Esophagus mucosa (tissue), 1 donor: Measurements from ENCODE around the gene WNK3. TPM values are rescaled to one million over a fixed set of nuclear protein-coding genes. Genes with fewer than 3 reads are reported as not detected.

ENCODE experiments used
- ATAC-seq: fragments of 200-7000 bp; cut with Tn5 transposase; one replicate; pipeline ENCODE4 v1.9.1; 2020
- total RNA-seq: library from RNA; stranded (reverse); gene quantifications from one replicate; pipeline ENCODE4 v1.2.4, GENCODE V29; 2023
- donor health status: DM: yes; HTN: yes; CAD: no.

The WNK3 gene
- total RNA-seq, 1 donor from 2014 or later: 0.40 TPM

DNA sequence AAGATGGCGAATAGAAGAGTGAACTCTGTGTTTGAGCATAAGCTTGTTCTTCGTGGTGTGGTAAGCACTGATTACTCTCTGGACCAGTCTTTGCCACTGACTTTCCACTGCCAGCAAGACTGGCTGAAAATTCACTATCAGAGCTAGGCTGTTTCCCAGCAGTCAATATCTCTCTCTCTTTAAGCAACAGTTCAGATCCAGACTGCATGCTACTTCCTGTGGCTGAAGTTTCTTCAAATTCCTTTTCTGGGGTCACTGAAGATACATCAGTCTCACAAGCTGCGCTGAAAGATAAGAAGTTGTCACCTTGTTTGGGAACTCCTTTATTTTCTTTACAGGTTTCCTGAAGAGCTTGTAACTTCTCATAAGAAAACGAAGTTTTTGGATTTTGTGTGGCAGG is 120.8 kb downstream of the WNK3 start:
- ATAC-seq: no peak

DNA sequence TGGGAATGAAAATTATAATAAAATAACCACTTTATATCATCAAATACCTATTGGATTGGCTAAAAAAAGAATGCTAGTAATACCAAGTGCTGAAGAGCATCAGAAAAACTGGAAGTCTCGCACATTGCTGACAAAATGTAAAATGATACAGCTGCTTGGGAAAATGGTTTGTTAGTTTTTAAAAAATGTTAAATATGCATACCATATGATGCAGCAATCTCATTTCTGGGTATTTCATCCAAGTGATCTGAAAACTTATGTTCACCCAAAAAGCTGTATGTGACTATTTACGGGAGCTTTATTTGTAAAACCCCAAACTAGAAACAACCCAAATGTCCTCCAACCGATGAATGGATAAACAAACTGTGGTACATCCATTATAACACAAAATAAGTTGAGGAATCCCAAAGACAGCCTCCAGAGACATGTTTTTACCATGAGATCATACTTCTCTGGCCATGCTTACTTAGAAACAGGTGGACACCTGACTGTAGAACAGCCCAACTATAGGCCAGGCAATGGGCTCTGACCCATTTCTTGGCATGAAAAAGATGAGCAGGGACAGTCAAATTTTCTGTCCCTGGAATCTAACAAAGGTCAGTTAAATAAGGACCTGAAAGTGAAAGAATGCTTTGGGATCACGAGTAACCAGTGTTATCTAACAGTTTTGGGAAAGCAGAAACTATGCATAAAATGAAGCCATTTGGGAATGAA is 127.3 kb downstream of the WNK3 start:
- no peak for ATAC-seq

DNA sequence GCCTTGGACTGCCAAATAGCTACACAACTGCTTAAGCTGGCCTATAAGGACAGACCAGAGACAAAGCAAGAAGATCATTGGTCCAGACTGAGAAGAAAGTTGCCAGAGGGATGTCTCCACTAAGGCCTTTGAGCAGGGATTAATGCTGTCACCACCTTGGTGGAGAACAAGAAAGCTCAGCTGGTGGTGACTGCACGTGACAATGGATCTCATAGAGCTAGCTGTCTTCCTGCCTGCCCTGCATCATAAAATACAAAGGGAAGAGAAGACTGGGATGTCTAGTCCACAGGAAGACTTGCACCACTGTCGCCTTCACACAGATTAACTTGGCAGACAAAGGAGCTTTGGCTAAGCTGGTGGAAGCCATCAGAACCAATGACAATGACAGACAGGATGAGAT is 134.3 kb downstream of the WNK3 start:
- ATAC-seq: no peak

DNA sequence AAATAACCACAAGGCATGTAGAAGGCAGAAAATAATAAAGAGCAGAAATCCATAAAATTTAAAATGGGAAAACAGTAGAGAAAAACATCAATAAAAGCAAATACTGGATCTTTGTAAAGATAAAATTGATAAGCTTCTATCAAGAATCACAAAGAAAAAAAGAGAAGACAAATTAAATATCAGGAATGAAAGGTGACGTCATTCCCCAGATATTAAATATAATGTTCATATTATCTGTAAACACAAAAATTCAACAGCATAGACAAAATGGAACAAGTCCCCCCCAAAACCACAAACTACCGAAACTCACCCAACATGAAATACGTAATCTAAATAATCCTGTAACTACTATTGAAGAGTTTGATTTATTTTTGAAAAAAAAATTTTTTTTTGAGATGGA is 144.2 kb downstream of the WNK3 start:
- no peak for ATAC-seq

DNA sequence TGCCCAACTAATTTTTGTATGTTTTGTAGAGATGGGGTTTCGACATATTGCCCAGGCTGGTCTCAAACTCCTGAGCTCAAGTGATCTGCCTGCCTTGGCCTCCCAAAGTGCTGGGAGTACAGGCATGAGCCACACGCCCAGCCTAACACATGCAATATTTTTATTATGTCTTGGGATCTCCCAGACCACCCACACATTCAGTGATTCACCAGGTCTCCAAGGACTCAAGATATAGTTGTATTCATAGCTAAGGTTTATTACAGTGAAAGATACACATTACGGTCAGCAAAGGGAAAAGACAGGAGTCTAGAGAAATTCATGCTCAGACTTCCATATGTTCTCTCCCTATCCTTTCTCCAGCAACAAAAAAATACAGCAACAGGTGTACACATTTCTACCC is 149.3 kb downstream of the WNK3 start:
- no peak for ATAC-seq

DNA sequence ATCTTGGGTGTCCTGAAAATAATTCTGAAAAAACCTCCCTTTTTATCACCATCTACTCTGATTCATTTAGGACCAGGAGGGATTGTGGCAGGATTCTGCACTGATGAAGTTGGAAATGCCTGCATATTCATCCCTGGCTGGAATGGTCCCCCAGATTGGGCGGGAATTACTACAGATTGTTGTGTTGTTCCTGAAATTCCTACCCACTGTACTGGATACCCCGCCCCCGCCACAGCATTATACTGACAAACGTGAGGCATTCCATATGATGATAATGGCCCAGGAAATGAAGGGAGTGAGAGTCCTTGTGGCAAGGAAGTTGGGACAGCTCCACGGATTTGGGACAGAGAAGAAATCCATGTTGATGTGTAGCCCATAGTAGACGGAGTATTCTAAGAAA is 159.6 kb downstream of the WNK3 start:
- ATAC-seq: no peak

DNA sequence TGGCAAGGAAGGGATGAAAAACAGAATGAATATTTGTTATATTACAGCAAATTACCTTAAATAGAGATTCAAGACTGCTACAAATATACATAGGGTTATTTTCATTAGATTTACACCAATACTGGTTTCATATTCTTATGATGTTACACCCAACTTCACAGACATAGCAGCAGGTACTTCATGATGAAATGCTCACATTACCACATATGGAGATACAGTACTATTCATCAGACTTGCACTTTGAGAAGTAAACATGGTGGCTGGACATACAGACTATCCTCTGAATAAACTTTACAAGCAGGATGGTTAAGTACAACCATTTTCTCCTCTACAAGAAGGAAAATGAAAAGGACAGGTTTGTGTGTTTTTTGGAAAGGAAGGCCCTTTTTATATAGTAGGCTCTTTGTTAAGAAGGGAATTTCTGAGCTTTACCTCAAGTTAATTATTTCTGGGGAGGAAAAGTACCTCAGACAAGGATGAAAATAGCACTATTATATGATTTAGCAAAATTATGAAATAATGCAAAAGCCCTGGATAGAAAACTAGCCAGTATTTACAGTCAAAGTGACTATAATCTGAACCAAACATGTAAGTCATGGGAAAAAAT is 162.8 kb downstream of the WNK3 start:
- no peak for ATAC-seq

DNA sequence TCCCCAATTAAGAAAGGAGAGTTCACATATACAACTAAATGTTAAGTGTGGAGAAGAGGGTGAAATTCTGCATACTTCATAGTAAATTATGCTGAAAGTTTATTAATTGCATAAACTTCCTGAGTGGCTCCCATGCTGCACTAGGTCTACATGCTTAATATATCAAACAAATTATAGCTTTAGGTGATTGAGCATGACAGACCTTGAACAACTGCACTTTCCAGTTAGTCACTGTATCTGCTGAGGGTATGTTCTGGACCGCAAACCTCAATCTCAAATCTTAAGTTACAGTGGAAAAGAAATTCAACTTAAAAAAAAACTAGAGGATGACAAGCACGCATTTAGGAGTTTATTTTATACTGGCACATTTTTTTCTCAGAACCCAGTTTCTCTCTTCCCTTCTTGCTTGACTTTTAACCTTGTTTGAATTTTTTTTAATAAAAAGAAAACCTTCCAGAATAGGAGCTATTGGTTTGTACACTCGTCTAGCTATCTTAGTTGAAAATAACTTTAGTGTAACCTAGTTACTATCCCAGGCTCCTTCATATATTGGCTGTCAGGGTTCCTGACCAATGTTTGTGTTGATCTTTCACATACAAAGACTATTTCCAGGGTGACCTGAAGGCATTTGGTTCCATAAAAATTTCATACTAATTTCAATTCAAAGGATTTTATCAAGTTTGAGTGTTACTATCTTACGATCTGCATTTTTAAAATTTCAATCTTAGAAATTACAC is 164.6 kb downstream of the WNK3 start:
- ATAC-seq: peak; percentile 55

DNA sequence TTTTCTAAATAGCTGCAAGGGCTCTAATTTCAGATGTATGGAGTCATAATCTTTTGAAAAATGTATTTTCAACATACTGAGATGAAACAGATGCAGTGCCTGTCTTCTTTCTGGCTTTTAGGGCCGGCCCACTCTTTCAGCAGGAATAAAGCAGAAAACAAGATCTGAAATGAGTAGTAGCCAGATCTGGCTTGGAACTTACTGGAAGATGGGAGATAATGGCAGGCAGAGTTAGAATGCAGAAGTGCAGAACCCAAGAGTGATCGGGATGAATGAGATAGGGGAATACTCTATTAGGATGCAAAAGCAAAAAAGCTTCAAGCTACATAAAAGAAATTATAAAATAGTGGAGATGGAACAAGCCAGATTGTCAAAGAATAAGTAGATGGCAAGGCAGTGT is 173.4 kb downstream of the WNK3 start:
- no peak for ATAC-seq

DNA sequence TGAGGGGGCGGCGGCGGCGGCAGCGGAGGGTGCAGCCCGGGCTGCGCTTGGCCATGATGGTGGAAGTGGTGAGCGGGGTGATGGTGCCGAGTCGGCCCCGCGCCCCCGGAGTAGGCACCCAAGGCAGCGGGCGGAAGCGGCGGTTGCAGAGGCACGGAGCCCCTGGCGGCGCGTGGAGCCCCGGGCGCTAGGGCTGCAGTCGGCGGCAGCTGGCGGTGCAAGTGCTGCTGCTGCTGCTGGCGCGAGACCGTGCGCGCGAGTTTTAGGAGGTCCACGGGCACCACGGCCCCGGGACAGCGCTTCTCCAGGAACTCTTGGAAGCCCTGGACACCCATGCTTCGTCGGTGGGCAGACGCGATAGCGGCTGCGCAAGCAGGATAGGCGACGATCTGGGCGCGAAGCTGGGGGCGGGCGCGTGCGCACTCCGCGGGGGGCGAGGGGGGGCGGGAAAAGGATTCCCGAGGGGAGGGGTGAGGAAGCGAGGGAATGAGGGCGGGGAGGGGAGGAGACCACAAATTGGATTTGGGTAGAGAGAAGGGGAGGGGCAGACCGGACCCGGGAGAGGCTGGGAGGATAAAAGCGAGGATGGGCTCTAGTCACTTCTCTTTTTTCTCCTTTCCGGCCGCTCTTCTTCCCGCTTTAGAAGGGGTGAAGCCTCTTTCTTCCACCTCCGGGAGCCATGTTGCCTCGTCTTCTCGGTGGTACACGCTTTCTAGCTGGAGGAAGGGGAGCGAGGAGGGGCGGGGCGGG is 174.8 kb downstream of the WNK3 start, which contains the start of gene FAM120C:
FAM120C (minus strand) TSS at position 391 of the 750 bp plus-strand sequence; CDS start at position 335, 56 bp downstream.
- peak; percentile 72 for ATAC-seq

DNA sequence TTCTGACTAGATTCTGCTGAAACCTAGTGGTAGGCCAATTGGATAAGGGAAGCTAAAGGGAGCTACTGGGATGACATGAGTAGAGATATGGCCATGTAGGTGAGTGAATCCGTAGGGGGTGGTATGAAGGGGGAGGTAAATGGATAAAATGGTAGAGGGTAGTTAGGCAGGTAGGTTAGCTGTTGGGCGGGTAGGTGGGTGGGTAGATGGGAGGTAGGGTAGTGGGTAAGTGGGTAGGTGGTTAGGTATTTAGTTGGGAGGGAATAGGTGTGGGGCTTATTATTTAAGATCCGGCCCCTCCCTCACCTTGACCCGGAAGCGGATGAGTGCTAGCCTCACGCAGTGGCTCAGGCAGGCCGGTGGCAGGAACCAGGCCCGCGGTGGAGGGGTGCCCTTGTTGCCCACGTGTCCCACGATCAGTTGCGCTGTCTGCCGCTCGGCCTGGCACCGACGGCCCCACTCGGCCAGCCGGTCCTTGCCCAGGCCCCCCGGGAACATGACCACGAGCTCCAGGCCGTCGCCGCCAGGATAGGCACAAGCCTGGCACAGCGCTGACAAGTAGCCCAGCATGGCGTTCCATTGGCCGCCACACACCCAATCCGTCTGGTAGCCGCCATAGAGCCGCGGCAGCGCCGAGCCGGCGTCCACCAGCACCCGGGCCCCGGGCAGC is 175.5 kb downstream of the WNK3 start:
- peak; percentile 71 for ATAC-seq

DNA sequence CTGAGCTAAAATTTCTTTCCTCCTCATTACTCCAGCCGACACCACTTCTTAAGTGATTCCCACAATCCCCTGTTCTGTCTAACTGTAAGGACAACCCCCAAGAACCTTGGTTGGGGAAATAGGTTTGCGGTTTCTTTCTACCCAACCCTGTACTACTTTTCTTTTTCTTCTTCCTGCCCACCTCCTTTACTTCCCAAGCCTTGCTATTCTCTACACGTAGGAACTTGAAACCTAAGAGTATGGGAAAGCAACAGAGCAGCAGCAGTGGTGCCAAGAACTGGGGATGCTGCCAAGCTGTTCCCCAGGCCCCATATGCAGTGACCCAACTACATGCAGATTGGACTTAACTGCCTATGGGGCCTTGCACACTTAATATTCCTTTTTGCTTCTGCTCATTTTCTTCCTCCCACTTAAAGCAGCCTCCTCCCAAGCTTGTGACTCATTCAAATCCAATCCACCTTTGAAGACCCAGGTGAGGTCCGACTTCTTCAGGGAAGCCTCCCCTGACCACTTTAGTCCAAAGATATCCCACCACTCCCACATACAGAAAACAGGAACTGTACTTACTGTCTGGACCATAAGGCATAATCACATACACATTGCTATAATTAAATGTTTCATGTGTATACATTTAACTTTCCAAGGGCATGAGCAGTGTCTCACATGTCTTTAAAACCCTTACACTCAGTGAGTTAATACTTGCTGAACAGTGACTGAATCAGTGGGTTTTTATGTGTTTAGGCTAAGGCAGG is 176.5 kb downstream of the WNK3 start:
- no peak for ATAC-seq

DNA sequence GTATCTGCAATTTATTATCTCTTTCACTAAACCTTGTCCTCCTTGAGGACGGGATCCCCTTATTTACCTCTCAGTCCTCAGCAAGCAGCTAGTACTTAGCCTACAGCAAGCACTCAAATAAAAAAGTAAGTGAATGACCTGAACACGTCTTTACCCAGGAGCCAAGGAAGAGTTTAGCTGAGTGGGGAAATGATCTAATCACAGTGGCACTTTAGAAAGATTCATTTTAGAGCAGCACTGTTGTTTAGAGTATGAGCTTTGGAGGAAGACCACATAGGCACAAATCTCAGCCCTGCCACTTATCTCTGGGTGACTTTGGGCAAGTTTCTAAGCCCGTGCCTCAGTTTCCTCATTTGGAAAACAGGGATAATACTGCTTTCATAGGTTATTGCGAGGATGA is 177.4 kb downstream of the WNK3 start:
- ATAC-seq: no peak

DNA sequence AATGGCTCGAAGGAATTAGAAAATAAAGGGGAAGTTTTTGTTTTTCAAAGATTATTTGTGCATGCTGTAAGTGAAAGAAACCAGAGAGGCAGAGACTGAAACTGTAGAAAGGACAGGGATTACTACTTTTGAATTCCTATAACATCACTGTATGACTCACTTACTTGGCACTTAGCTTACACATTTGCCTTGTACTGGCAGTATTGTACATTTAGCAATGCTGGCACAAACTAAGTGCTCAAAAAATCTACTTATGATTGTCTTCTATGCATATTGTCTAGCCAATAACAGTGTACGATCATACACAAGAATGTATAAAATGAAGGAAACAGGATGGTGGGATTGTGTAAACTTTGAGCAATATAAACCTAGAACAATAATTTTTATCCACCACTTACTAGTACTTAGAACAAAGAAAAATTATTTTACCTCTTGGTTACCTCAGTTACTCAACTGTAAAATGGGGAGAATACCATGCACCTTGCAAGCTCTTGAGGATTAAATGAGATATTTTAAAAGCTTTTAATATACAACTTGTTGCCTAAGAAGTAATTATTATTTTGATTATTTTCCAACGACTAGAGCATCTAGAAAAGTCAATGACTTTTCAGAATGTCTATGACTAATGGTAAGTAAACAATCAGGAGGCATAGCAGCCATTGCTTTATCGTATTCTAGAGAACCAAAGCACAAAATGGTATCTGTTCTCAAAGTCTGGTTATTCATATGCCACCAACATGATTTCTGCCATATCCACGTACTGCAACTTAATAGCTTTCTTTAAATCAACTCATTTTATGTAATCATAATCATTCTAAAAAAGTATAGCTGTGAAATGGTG is 179.5 kb downstream of the WNK3 start:
- peak; percentile 71 for ATAC-seq

DNA sequence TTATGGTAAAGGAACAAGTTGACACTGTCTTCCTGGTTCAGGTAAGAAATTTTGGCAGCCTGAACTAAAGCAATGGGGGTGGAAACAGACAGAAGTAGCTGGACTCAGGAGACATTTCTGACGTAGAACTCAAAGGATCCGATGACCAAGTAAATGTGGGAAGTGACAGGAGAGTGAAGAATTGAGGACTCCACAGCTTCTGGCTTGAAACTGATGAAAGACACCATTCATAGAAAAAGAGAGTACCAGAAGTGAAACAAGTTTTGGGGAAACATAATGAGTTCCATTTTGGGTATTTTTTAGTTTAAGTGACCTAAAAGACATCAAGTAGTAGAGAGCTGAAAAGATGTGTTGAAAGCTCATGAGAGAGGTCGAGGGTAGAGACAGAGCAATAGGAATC is 180.5 kb downstream of the WNK3 start:
- ATAC-seq: no peak

DNA sequence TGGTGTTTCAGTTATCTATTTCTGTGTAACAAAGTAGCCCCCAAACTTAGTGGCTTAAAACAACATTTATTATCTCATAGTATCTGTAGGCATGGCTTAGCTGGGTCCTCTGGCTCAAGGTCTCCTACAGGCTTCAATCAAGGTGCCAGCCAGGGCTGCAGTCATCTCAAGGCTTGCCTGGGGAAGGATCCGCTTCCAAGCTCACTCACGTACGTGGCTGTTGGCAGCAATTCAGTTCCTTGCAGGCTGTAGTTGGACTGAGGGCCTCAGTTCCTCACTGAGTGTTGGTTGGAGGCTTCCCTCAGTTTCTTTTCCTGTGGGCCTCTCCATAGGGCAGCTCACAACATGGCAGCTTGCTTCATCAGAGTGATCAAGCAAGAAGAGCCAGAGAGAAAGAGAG is 184.1 kb downstream of the WNK3 start:
- no peak for ATAC-seq

DNA sequence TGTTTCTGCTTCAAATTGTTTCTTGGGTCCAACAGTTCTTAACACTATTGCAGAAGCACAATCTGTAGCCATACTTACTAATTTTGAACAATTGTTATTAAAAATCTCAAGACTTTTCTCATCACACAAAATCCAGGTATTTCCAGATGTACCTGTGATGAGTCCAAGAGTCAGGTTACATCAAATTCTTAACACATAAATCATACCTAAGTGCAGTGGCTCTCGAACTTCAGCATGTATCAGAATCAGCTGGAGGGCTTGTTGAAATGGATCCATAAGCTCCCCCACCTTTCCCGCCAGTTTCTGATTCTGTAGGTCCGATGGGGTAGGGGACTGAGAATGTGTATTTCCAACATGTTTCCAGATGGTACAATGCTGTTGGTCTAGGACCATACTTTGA is 185.4 kb downstream of the WNK3 start:
- ATAC-seq: no peak

DNA sequence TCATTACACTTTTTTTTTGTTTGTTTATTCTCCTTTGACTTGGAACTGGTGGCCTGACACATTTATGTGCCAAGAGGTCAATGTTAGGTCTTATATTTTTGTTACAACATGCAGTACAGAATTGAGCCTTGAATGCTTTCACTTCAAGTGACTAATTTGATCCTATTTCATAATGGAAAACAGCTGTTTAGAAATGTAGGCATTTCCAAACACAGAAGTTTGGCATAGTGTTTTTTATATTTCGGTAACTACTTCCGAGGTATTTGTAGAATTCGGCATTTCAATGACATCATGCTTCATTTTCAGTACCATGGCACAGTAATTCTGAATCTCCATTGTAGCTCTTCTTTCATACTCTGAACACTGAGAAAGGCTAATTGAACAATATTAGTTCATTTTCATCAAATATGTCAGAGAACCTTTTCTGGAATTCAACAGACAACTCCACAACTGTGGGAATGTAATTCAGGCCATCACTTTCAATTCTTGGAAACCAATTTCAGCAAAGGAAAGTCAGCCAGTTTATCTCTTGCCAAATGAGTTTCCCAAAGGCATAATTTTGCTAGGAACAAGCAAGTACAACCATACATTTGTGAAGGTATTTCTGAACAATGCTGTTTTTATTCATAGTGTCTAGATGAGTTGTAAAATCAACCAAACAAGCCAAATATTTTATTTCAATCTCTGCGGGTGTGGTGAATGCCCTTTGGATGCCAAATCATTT is 186.2 kb downstream of the WNK3 start:
- ATAC-seq: no peak

DNA sequence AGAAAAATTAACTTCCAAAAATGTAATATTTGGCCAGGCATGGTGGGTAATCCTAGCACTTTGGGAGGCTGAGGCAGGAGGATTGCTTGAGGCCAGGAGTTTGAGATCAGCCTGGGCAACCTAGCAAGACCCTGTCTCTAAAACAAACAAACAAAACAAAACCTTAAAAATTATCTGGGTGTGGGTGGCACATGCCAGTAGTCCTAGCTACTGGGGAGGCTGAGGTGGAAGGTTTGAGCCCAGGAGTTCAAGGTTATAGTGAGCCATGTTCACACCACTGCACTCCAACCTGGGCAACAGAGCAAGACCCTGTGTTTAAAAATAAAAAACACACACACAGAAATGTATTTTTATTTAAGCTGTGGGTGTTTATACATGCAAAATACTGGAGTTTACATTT is 186.8 kb downstream of the WNK3 start:
- ATAC-seq: no peak

DNA sequence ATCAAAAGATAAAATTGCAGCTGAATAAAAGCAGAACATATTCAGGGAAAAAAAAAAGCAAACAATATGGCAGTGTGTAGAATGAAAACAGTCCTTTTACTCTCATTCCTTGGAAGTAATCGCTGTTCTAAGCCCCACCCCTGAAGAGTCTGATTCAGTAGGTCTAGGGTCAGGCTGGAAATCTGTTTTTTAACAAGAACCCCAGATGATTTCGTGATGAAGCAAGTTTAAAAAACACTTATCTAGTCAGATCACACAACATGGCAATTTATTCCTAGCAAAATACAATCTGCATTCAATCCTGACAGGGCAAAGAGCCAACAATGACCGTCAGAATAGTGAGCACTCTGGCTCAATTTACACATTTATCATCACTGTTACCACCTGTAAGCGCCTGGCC is 190.9 kb downstream of the WNK3 start:
- ATAC-seq: no peak
